ENCODE data around the gene TMEM200B.

DNA sequence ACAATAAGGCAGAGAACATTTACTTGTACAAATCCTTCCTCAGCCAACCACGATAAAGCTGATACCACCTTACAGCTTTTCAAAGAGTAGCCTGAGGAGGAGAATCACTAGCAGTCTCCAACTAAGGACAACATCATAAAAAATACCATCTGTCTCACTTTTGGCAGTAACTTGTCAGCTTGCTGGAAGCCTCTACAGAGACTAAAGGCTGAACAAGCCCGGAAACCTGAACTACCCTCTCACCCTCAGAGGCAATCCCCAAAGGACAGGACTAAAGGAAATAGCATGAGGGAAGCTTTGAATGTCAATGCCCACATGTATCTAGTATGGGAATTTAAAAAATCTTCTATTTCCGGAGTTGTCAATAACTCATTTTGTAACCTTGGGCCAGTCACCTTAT lies 47.4 kb upstream of the TMEM200B start:
- no peak for TF ChIP-seq CTCF (IDR thresholded peaks at IDR 0.05)
- TF ChIP-seq POLR2A (IDR thresholded peaks at IDR 0.05), result no peak

All from testis (tissue), 2 donors.